HL-60 (cell line): ENCODE measurements around the gene ARFGEF2.

Experiments
- GABPA ChIP-seq: IDR thresholded peaks from 2 replicates; pipeline ENCODE4 v1.6.1; 2012; ENCODE audit warnings: low read depth
- POLR2AphosphoS5 ChIP-seq: IDR thresholded peaks from 2 replicates; pipeline ENCODE4 v1.6.1; 2012; ENCODE audit warnings: low read depth
- REST ChIP-seq: IDR thresholded peaks from 2 replicates; pipeline ENCODE4 v1.6.1; 2012; ENCODE audit warnings: low read depth; ENCODE audit not compliant: insufficient replicate concordance
- SPI1 ChIP-seq: IDR thresholded peaks from 2 replicates; pipeline ENCODE4 v1.6.1; 2012; ENCODE audit warnings: low read depth, mild to moderate bottlenecking, borderline replicate concordance
- TF ChIP-seq, protein P1 (sequence below): IDR thresholded peaks from one replicate; pipeline ENCODE4 v1.5.1; 2011; ENCODE audit warnings: low read length, control low read depth, inconsistent platforms; ENCODE audit not compliant: insufficient read depth

GRCh38 chr20:49063279-49063678 is 141.8 kb downstream of the ARFGEF2 start:
- TF ChIP-seq, protein P1, sequence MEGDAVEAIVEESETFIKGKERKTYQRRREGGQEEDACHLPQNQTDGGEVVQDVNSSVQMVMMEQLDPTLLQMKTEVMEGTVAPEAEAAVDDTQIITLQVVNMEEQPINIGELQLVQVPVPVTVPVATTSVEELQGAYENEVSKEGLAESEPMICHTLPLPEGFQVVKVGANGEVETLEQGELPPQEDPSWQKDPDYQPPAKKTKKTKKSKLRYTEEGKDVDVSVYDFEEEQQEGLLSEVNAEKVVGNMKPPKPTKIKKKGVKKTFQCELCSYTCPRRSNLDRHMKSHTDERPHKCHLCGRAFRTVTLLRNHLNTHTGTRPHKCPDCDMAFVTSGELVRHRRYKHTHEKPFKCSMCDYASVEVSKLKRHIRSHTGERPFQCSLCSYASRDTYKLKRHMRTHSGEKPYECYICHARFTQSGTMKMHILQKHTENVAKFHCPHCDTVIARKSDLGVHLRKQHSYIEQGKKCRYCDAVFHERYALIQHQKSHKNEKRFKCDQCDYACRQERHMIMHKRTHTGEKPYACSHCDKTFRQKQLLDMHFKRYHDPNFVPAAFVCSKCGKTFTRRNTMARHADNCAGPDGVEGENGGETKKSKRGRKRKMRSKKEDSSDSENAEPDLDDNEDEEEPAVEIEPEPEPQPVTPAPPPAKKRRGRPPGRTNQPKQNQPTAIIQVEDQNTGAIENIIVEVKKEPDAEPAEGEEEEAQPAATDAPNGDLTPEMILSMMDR = no peak
- TF ChIP-seq SPI1 = no peak
- TF ChIP-seq POLR2AphosphoS5 = no peak
- no peak for TF ChIP-seq REST
- TF ChIP-seq GABPA = no peak
